SK-N-SH (cell line): ENCODE results near the gene SAMD4A. TPM values are rescaled to one million over a fixed set of nuclear protein-coding genes. Genes with fewer than 3 reads are reported as not detected.

Experiments
- CTCF ChIA-PET: fragments of 300-600, 350-600 bp; formaldehyde crosslinking; extraction: SDS; loops from one replicate; lab custom pipeline; 2021; lab: Yijun Ruan, JAX
- POLR2A ChIA-PET: fragments of 350-600 bp; sonication (Branson Sonifier 250); formaldehyde crosslinking; extraction: SDS; loops from one replicate; lab custom pipeline; 2020; ENCODE audit warnings: antibody characterized with exemption, inconsistent platforms; lab: Yijun Ruan, JAX
- DNase-seq: peaks from one replicate; pipeline ENCODE4 v3.0.0; 2012
- H2AFZ ChIP-seq: fragments of 200-600 bp; sonication (generic); 2 replicates; pipeline ENCODE4 v1.8.1; 2016; ENCODE audit warnings: antibody characterized with exemption, mild to moderate bottlenecking, low read depth
- H3F3A ChIP-seq: fragments of 200-600 bp; sonication (generic); replicated peaks from 2 replicates; pipeline ENCODE3; 2016; ENCODE audit warnings: antibody characterized with exemption, mild to moderate bottlenecking; ENCODE audit not compliant: insufficient read depth
- H3K27ac ChIP-seq, 2 experiments: fragments of 200-500 bp in 1 of 2; fragments of 200-600 bp in 1 of 2; sonication (Bioruptor generic) in 1 of 2; sonication (generic), shearing (Covaris generic) in 1 of 2; 2 replicates each; pipeline versions ENCODE4 v1.5.1 to v1.6.1; 2014 to 2016; ENCODE audit warnings: low read depth in 2 of 2, inconsistent platforms in 1 of 2, low read length in 1 of 2, mild to moderate bottlenecking in 1 of 2, mixed read lengths in 1 of 2
- H3K27me3 ChIP-seq: fragments of 200-600 bp; sonication (generic), shearing (Covaris generic); 2 replicates; pipeline ENCODE4 v1.6.1; 2016; ENCODE audit warnings: mixed run types; ENCODE audit not compliant: insufficient read depth
- H3K36me3 ChIP-seq, 2 experiments: fragments of 200-500 bp in 1 of 2; fragments of 200-600 bp in 1 of 2; sonication (Bioruptor generic) in 1 of 2; sonication (generic) in 1 of 2; replicated peaks in 1 of 2; 2 replicates each; pipeline versions ENCODE3 to v1.5.1; 2014 to 2016; ENCODE audit warnings: low read length in 1 of 2, mild to moderate bottlenecking in 1 of 2; ENCODE audit not compliant: insufficient read depth in 2 of 2, control insufficient read depth in 1 of 2
- H3K4me1 ChIP-seq, 2 experiments: fragments of 200-500 bp in 1 of 2; fragments of 200-600 bp in 1 of 2; sonication (Bioruptor generic) in 1 of 2; sonication (generic), shearing (Covaris generic) in 1 of 2; 2 replicates each; pipeline versions ENCODE4 v1.5.1 to v1.6.1; 2014 to 2016; ENCODE audit warnings: low read depth in 1 of 2, low read length in 1 of 2, mixed run types in 1 of 2; ENCODE audit not compliant: insufficient read depth in 2 of 2, control insufficient read depth in 1 of 2
- H3K4me2 ChIP-seq: fragments of 200-600 bp; sonication (generic), shearing (Covaris generic); 2 replicates; pipeline ENCODE4 v1.6.1; 2017; ENCODE audit warnings: mixed run types
- H3K4me3 ChIP-seq, 2 experiments: fragments of 200-500 bp in 1 of 2; fragments of 200-600 bp in 1 of 2; sonication (Bioruptor generic) in 1 of 2; sonication (generic), shearing (Covaris generic) in 1 of 2; 2 replicates each; pipeline versions ENCODE4 v1.5.1 to v1.8.1; 2014 to 2016; ENCODE audit warnings: low read depth in 2 of 2, inconsistent platforms in 1 of 2, low read length in 1 of 2, mild to moderate bottlenecking in 1 of 2, mixed read lengths in 1 of 2, moderate library complexity in 1 of 2
- H3K79me2 ChIP-seq: fragments of 200-600 bp; sonication (generic); 2 replicates; pipeline ENCODE4 v1.8.1; 2017; ENCODE audit warnings: mild to moderate bottlenecking; ENCODE audit not compliant: insufficient read depth
- H3K9ac ChIP-seq: fragments of 200-600 bp; sonication (generic); 2 replicates; pipeline ENCODE4 v1.6.1; 2017; ENCODE audit warnings: mixed run types
- H3K9me2 ChIP-seq: fragments of 200-600 bp; sonication (generic); 2 replicates; pipeline ENCODE4 v1.6.1; 2017; ENCODE audit warnings: mixed run types
- H3K9me3 ChIP-seq: fragments of 200-600 bp; sonication (generic); 2 replicates; pipeline ENCODE4 v1.6.1; 2017; ENCODE audit warnings: mixed run types, mild to moderate bottlenecking, moderate library complexity
- H4K20me1 ChIP-seq: fragments of 200-600 bp; sonication (generic); 2 replicates; pipeline ENCODE4 v1.6.1; 2017; ENCODE audit warnings: mild to moderate bottlenecking, mixed run types; ENCODE audit not compliant: insufficient read depth
- EP300 ChIP-seq, 2 experiments: IDR thresholded peaks; 2 replicates each; pipeline versions ENCODE4 v1.4.0 to v1.6.1; 2012; ENCODE audit warnings: borderline replicate concordance in 1 of 2, low read depth in 1 of 2, low read length in 1 of 2
- FOXJ3 ChIP-seq: sonication (generic); formaldehyde crosslinking; IDR thresholded peaks from 2 replicates; pipeline ENCODE4 v1.5.1; 2020; ENCODE audit warnings: mild to moderate bottlenecking, missing genetic modification reagents
- FOXM1 ChIP-seq: IDR thresholded peaks from 2 replicates; pipeline ENCODE4 v1.4.0; 2012; ENCODE audit warnings: low read depth, mild to moderate bottlenecking
- GATA2 ChIP-seq: sonication (generic); formaldehyde crosslinking; IDR thresholded peaks from 2 replicates; pipeline ENCODE4 v1.5.0; 2020; ENCODE audit warnings: mild to moderate bottlenecking, missing genetic modification reagents
- JUND ChIP-seq: IDR thresholded peaks from 2 replicates; pipeline ENCODE4 v1.4.0; 2012
- MXI1 ChIP-seq: IDR thresholded peaks from 2 replicates; pipeline ENCODE4 v1.6.1; 2012; ENCODE audit warnings: mild to moderate bottlenecking, low read depth, low read length, improper control_type of control experiment
- RAD21 ChIP-seq: IDR thresholded peaks from 2 replicates; pipeline ENCODE4 v1.6.1; 2012; ENCODE audit warnings: mild to moderate bottlenecking, low read length
- RXRA ChIP-seq: IDR thresholded peaks from 2 replicates; pipeline ENCODE4 v1.4.0; 2012; ENCODE audit warnings: low read depth, mild to moderate bottlenecking, borderline replicate concordance
- SIN3A ChIP-seq: IDR thresholded peaks from 2 replicates; pipeline ENCODE4 v1.6.1; 2012; ENCODE audit warnings: low read depth, mild to moderate bottlenecking, low read length, moderate library complexity, borderline replicate concordance
- TCF12 ChIP-seq: IDR thresholded peaks from 2 replicates; pipeline ENCODE4 v1.4.0; 2012
- WGBS: methylation state at CpG from one replicate; pipeline ENCODE4 v1.1.6; 2017; ENCODE audit warnings: low lambda C conversion rate; 5-methylcytosine and 5-hydroxymethylcytosine counted together
- polyA plus RNA-seq, 3 experiments: library from polyadenylated mRNA; depleted of rRNA; stranded (reverse); fragments of >200 nt; gene quantifications; 2 replicates each; pipeline ENCODE4 v1.2.3, GENCODE V29; 2012
- TF ChIP-seq, protein P1 (sequence below): fragments of 150-350 bp; IDR thresholded peaks from 2 replicates; pipeline ENCODE4 v1.6.1; 2017; ENCODE audit warnings: antibody characterized with exemption, low read length, low read depth, borderline replicate concordance
- TF ChIP-seq, protein P2 (sequence below): fragments of 150-350 bp; IDR thresholded peaks from 2 replicates; pipeline ENCODE4 v1.6.1; 2016; ENCODE audit warnings: mild to moderate bottlenecking, low read depth, low read length
- TF ChIP-seq, protein P3 (sequence below): IDR thresholded peaks from 2 replicates; pipeline ENCODE4 v1.4.0; 2012; ENCODE audit warnings: low read depth, borderline replicate concordance
- TF ChIP-seq, protein P4 (sequence below): IDR thresholded peaks from 2 replicates; pipeline ENCODE4; 2012
- TF ChIP-seq, protein P5 (sequence below): IDR thresholded peaks from 2 replicates; pipeline ENCODE4 v1.4.0; 2012; ENCODE audit warnings: low read depth, borderline replicate concordance

Gene SAMD4A
- polyA plus RNA-seq, 1 of the 3 experiments (the other 2 are of a cell fraction), result 5.0 TPM

DNA sequence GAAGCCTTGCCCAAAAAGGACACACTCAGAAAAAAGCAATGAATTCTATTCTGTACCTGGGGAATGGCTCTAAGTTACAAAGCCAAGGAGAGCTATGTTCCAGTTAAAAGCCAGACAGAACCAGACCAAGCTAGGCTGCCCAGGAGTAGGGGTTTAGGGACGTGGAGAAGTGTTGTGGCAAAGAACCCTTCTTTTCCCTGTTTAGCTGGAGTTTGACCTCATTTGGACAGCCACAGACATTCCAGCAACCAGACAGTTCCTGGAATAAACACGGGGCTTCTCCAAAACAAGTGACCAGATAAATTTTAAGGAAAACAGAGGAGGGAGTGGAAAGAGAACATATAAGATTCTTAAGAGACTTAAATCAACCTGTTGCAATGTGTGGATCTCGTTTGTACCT, 273.4 kb downstream of the SAMD4A start:
- Histone ChIP-seq H3K27me3 (no peaks in the 10 kb centered on the region), H3F3A (no peaks in the 10 kb centered on the region), H3K27ac (no peak overlapping the region; a peak in 1 of 4 replicates), H3K36me3 (peaks cover 0 to 10% of the 10 kb centered on the region in 2 experiments), H3K9me3 (no peaks in the 10 kb centered on the region), H3K9me2 (no peaks in the 10 kb centered on the region), H3K4me2 (no peak overlapping the region), H4K20me1 (no peaks in the 10 kb centered on the region), H3K4me1 (peaks cover 0 to 7% of the 10 kb centered on the region in 2 experiments; a peak in 2 of 4 replicates), H2AFZ (no peak overlapping the region), H3K79me2 (no peaks in the 10 kb centered on the region), H3K4me3 (no peak overlapping the region), H3K9ac (no peak overlapping the region)
- CTCF ChIA-PET, result interaction anchor here (1.1 to 1.5 kb wide), 2 partner anchors 12 to 23 kb away, joined by 3 read pairs; no protein-coding TSS in a partner anchor
- 55% methylated on average over 3 of the region's 3 CpGs for WGBS
- POLR2A ChIA-PET, result no interaction called here
- TF ChIP-seq RAD21, result no peak
- TF ChIP-seq GATA2 (CRISPR knock-in tag), result no peak
- no peak for TF ChIP-seq FOXM1
- TF ChIP-seq, protein P1, sequence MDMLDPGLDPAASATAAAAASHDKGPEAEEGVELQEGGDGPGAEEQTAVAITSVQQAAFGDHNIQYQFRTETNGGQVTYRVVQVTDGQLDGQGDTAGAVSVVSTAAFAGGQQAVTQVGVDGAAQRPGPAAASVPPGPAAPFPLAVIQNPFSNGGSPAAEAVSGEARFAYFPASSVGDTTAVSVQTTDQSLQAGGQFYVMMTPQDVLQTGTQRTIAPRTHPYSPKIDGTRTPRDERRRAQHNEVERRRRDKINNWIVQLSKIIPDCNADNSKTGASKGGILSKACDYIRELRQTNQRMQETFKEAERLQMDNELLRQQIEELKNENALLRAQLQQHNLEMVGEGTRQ, result no peak
- TF ChIP-seq, protein P2, sequence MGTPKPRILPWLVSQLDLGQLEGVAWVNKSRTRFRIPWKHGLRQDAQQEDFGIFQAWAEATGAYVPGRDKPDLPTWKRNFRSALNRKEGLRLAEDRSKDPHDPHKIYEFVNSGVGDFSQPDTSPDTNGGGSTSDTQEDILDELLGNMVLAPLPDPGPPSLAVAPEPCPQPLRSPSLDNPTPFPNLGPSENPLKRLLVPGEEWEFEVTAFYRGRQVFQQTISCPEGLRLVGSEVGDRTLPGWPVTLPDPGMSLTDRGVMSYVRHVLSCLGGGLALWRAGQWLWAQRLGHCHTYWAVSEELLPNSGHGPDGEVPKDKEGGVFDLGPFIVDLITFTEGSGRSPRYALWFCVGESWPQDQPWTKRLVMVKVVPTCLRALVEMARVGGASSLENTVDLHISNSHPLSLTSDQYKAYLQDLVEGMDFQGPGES, result no peak
- no peak for TF ChIP-seq MXI1
- TF ChIP-seq TCF12, result no peak
- TF ChIP-seq, protein P3, sequence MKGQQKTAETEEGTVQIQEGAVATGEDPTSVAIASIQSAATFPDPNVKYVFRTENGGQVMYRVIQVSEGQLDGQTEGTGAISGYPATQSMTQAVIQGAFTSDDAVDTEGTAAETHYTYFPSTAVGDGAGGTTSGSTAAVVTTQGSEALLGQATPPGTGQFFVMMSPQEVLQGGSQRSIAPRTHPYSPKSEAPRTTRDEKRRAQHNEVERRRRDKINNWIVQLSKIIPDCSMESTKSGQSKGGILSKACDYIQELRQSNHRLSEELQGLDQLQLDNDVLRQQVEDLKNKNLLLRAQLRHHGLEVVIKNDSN, result no peak
- no peak for TF ChIP-seq SIN3A
- DNase-seq, result no peak

DNA sequence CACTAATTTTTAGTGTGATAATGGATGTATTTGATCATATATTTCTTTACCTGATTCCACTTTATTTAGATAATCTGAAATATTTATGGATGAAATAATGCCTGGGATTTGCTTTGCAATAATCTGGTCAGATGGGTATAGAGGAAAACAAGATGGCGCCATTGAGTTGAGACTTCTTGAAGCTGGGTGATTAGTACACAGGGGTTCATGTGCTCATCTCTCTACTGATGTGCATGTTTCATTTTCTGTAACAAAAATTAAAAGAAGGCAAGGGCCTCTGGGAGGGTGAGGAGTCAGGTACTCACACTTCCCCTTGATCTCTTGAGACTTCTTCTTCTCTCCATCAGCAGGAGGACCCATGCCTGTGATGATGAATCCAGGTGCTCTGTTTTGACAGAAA, 273.9 kb downstream of the SAMD4A start:
- no peak overlapping the region for H3K9ac ChIP-seq
- no peak overlapping the region for H2AFZ ChIP-seq
- peaks cover 0 to 10% of the 10 kb centered on the region in 2 experiments for H3K36me3 ChIP-seq
- no peaks in the 10 kb centered on the region for H4K20me1 ChIP-seq
- DNase-seq, result no peak
- H3K27ac ChIP-seq, result no peak overlapping the region
- no peaks in the 10 kb centered on the region for H3F3A ChIP-seq
- H3K27me3 ChIP-seq, result no peaks in the 10 kb centered on the region
- WGBS, result 94% methylated on average over 1 of the region's 1 CpG
- H3K9me3 ChIP-seq, result no peaks in the 10 kb centered on the region
- H3K4me1 ChIP-seq, result peaks cover 0 to 7% of the 10 kb centered on the region in 2 experiments; a peak in 2 of 4 replicates
- no peaks in the 10 kb centered on the region for H3K9me2 ChIP-seq
- no peak overlapping the region for H3K4me2 ChIP-seq
- H3K79me2 ChIP-seq, result no peaks in the 10 kb centered on the region
- no peak for TF ChIP-seq TCF12
- no peak for TF ChIP-seq RXRA
- no peak for TF ChIP-seq EP300 (IDR thresholded peaks at IDR 0.05; ENCODE audit: borderline replicate concordance in 1 of 2, low read depth in 1 of 2, low read length in 1 of 2)
- no peak for TF ChIP-seq FOXJ3 (CRISPR knock-in tag)
- TF ChIP-seq SIN3A, result no peak
- TF ChIP-seq, protein P4, sequence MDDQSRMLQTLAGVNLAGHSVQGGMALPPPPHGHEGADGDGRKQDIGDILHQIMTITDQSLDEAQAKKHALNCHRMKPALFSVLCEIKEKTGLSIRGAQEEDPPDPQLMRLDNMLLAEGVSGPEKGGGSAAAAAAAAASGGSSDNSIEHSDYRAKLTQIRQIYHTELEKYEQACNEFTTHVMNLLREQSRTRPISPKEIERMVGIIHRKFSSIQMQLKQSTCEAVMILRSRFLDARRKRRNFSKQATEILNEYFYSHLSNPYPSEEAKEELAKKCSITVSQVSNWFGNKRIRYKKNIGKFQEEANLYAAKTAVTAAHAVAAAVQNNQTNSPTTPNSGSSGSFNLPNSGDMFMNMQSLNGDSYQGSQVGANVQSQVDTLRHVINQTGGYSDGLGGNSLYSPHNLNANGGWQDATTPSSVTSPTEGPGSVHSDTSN, result no peak
- TF ChIP-seq, protein P5, sequence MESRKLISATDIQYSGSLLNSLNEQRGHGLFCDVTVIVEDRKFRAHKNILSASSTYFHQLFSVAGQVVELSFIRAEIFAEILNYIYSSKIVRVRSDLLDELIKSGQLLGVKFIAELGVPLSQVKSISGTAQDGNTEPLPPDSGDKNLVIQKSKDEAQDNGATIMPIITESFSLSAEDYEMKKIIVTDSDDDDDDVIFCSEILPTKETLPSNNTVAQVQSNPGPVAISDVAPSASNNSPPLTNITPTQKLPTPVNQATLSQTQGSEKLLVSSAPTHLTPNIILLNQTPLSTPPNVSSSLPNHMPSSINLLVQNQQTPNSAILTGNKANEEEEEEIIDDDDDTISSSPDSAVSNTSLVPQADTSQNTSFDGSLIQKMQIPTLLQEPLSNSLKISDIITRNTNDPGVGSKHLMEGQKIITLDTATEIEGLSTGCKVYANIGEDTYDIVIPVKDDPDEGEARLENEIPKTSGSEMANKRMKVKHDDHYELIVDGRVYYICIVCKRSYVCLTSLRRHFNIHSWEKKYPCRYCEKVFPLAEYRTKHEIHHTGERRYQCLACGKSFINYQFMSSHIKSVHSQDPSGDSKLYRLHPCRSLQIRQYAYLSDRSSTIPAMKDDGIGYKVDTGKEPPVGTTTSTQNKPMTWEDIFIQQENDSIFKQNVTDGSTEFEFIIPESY, result no peak
- TF ChIP-seq JUND, result no peak
- TF ChIP-seq, all 33 proteins: peak for 0
- H3K4me3 ChIP-seq, result no peak overlapping the region
- POLR2A ChIA-PET, result no interaction called here
- CTCF ChIA-PET, result interaction anchor here (1.1 kb wide), 1 partner anchor 11 kb away, joined by 3 read pairs; no protein-coding TSS in a partner anchor
